HepG2 (cell line): ENCODE data around the gene MTF2. TPM values are rescaled to one million over a fixed set of nuclear protein-coding genes. Genes with fewer than 3 reads are reported as not detected.

Experiments
- ATAC-seq: fragments of 200-7000 bp; cut with Tn5 transposase; 3 replicates; pipeline ENCODE4 v1.9.1; 2020; ENCODE audit warnings: mild to moderate bottlenecking, moderate library complexity
- BruUV-seq: library from RNA; stranded (reverse); fragments of 400-500 nt; replicated peaks from 2 replicates; lab custom pipeline; 2021; lab: Mats Ljungman, UMichigan
- CTCF ChIA-PET: fragments of 300-600 bp; formaldehyde crosslinking; extraction: SDS; loops from one replicate; lab custom pipeline; 2021; ENCODE audit warnings: low total read pairs, inconsistent platforms, low intra/inter-chr PET ratio; lab: Yijun Ruan, JAX
- POLR2A ChIA-PET: fragments of 350-600 bp; sonication (Branson Sonifier 250); formaldehyde crosslinking; loops from one replicate; lab custom pipeline; 2020; ENCODE audit warnings: antibody characterized with exemption, inconsistent platforms; lab: Yijun Ruan, JAX
- DNase-seq: peaks from one replicate; pipeline ENCODE4 v3.0.0-alpha.2; 2015; ENCODE audit warnings: low spot score
- FAIRE-seq: peaks from 3 replicates; lab custom pipeline; 2011; peaks lifted over from hg19 to GRCh38; lab: Jason Lieb, UNC
- H2AFZ ChIP-seq: one replicate; pipeline ENCODE4 v1.6.1; 2011; ENCODE audit warnings: low read length, inconsistent platforms
- H3K27ac ChIP-seq: fragments of 300-600 bp; 3 replicates; pipeline ENCODE4 v1.8.0; 2011; ENCODE audit warnings: mixed run types, mild to moderate bottlenecking, mixed read lengths, low read length, inconsistent platforms; ENCODE audit not compliant: insufficient read depth; ENCODE audit errors: extremely low read length
- H3K27me3 ChIP-seq, 2 experiments: fragments of 200-600 bp in 1 of 2; 2 replicates in 1 of 2; 3 replicates in 1 of 2; pipeline versions ENCODE4 v1.6.0 to v1.8.0; 2011; ENCODE audit warnings: low read length in 2 of 2, mild to moderate bottlenecking in 2 of 2, moderate library complexity in 2 of 2, inconsistent platforms in 1 of 2; ENCODE audit not compliant: insufficient read depth in 2 of 2, control insufficient read depth in 1 of 2
- H3K36me3 ChIP-seq, 2 experiments: fragments of 200-600 bp in 1 of 2; replicated peaks in 1 of 2; 2 replicates in 1 of 2; 3 replicates in 1 of 2; pipeline versions ENCODE4 v1.5.1 to v1.8.0; 2011; ENCODE audit warnings: low read length in 2 of 2, inconsistent platforms in 1 of 2; ENCODE audit not compliant: insufficient read depth in 2 of 2, control insufficient read depth in 1 of 2
- H3K4me1 ChIP-seq: 2 replicates; pipeline ENCODE4 v1.5.1; 2012; ENCODE audit warnings: low read length, inconsistent platforms; ENCODE audit not compliant: insufficient read depth
- H3K4me2 ChIP-seq: 2 replicates; pipeline ENCODE4 v1.6.0; 2011; ENCODE audit warnings: low read depth, low read length, inconsistent platforms
- H3K4me3 ChIP-seq, 3 experiments: fragments of 200-600 bp in 1 of 3; sonication (generic), shearing (Covaris generic) in 1 of 3; replicated peaks in 1 of 3; 2 replicates each; pipeline ENCODE4 v1.5.1; 2011 to 2016; ENCODE audit warnings: low read length in 3 of 3, inconsistent platforms in 2 of 3, low read depth in 2 of 3, mild to moderate bottlenecking in 2 of 3, control low read depth in 1 of 3, mixed read lengths in 1 of 3; ENCODE audit not compliant: insufficient read depth in 1 of 3
- H3K79me2 ChIP-seq: one replicate; pipeline ENCODE4 v1.6.1; 2011; ENCODE audit warnings: low read length, inconsistent platforms; ENCODE audit not compliant: insufficient read depth
- H3K9ac ChIP-seq: 2 replicates; pipeline ENCODE4 v1.6.0; 2011; ENCODE audit warnings: mild to moderate bottlenecking, low read depth, low read length, inconsistent platforms; ENCODE audit not compliant: insufficient read depth
- H3K9me3 ChIP-seq: 2 replicates; pipeline ENCODE4 v1.5.1; 2012; ENCODE audit warnings: mild to moderate bottlenecking, low read length
- H4K20me1 ChIP-seq: 2 replicates; pipeline ENCODE4 v1.6.0; 2011; ENCODE audit warnings: inconsistent platforms, mild to moderate bottlenecking, low read length, moderate library complexity; ENCODE audit not compliant: insufficient read depth
- RARG ChIP-seq: sonication (generic); formaldehyde crosslinking; IDR thresholded peaks from 2 replicates; pipeline ENCODE4 v1.4.0; 2020; ENCODE audit warnings: low read depth, mild to moderate bottlenecking, missing genetic modification reagents
- ZNF616 ChIP-seq: sonication (generic); formaldehyde crosslinking; IDR thresholded peaks from 2 replicates; pipeline ENCODE4 v1.5.0; 2020; ENCODE audit warnings: low read depth, mild to moderate bottlenecking, missing genetic modification reagents
- ZNF747 ChIP-seq: sonication (generic); formaldehyde crosslinking; IDR thresholded peaks from 2 replicates; pipeline ENCODE4 v1.8.1; 2023; ENCODE audit warnings: missing genetic modification reagents, mild to moderate bottlenecking, borderline replicate concordance
- ZNF816 ChIP-seq: sonication (generic); formaldehyde crosslinking; IDR thresholded peaks from 2 replicates; pipeline ENCODE4 v1.8.0; 2022; ENCODE audit warnings: missing genetic modification reagents, mild to moderate bottlenecking, borderline replicate concordance
- ZNF878 ChIP-seq: sonication (generic); formaldehyde crosslinking; IDR thresholded peaks from 2 replicates; pipeline ENCODE4 v1.8.1; 2023; ENCODE audit warnings: mild to moderate bottlenecking, missing genetic modification reagents, moderate library complexity
- WGBS: methylation state at CpG from one replicate; pipeline ENCODE4 v1.1.6; 2017; ENCODE audit warnings: low lambda C conversion rate; 5-methylcytosine and 5-hydroxymethylcytosine counted together
- in situ Hi-C: cut with HindIII; loops from 2 replicates; pipeline ENCODE4 v1.10.0; 2017; ENCODE audit warnings: low pct_unique_long_range_greater_than_20kb; ENCODE audit not compliant: extremely low pct_ligation_motif_present
- intact Hi-C: fragments of 100-400 bp; cut with micrococcal nuclease; formaldehyde crosslinking; loops from one replicate; pipeline ENCODE4 v1.10.0; 2022; ENCODE audit not compliant: unreplicated experiment
- polyA plus RNA-seq, 8 experiments: library from polyadenylated mRNA; depleted of rRNA in 3 of 8; stranded (reverse) in 7 of 8; unstranded in 1 of 8; fragments of >200 nt; fragmentation: Illumina TruSeq in 4 of 8; extraction: Trizol in 4 of 8; gene quantifications; 2 replicates each; pipeline versions ENCODE4 v1.2.1 to v1.2.3, GENCODE V29; 2011 to 2016; ENCODE audit warnings: low read depth in 4 of 8, missing spikeins in 1 of 8, mixed read lengths in 1 of 8; ENCODE audit not compliant: insufficient read depth in 1 of 8
- total RNA-seq, 5 experiments: library from RNA; depleted of rRNA; stranded (reverse); fragments of >200 nt; fragmentation: Illumina TruSeq; extraction: Trizol; gene quantifications; 2 replicates each; pipeline ENCODE4 v1.2.3, GENCODE V29; 2016; ENCODE audit warnings: low read depth in 1 of 5
- TF ChIP-seq, protein P1 (sequence below): sonication (generic); formaldehyde crosslinking; IDR thresholded peaks from 2 replicates; pipeline ENCODE4 v1.9.0; 2021; ENCODE audit warnings: mild to moderate bottlenecking, missing genetic modification reagents
- TF ChIP-seq, protein P2 (sequence below): sonication (generic); formaldehyde crosslinking; IDR thresholded peaks from 2 replicates; pipeline ENCODE4 v1.4.0; 2020; ENCODE audit warnings: missing genetic modification reagents

Gene MTF2
- total and polyA plus RNA-seq, 2 of the 13 experiments (the other 11 are each of a cell fraction or from before 2014, with no cell fraction given), result 48.7 to 53.9 TPM

DNA sequence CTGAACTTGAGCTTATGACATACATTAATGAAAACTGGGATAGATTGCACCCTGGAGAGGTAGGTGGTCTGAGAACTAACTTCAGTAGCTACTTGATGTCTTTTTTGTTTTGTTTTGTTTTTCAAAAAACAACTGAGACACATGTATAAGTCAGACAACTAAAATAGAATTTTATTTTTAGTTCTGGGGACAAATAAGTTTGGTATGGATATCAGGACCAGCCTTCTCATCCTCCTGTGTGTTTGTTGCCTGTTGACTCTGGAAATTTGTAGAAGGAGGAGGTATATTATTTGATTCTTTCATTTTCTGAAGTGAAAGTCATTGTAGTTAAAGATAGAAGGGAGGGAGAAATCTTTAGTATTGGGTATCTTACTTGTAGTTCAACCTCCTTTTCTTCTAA, 41.5 kb downstream of the MTF2 start (continued):
- TF ChIP-seq, protein P1, sequence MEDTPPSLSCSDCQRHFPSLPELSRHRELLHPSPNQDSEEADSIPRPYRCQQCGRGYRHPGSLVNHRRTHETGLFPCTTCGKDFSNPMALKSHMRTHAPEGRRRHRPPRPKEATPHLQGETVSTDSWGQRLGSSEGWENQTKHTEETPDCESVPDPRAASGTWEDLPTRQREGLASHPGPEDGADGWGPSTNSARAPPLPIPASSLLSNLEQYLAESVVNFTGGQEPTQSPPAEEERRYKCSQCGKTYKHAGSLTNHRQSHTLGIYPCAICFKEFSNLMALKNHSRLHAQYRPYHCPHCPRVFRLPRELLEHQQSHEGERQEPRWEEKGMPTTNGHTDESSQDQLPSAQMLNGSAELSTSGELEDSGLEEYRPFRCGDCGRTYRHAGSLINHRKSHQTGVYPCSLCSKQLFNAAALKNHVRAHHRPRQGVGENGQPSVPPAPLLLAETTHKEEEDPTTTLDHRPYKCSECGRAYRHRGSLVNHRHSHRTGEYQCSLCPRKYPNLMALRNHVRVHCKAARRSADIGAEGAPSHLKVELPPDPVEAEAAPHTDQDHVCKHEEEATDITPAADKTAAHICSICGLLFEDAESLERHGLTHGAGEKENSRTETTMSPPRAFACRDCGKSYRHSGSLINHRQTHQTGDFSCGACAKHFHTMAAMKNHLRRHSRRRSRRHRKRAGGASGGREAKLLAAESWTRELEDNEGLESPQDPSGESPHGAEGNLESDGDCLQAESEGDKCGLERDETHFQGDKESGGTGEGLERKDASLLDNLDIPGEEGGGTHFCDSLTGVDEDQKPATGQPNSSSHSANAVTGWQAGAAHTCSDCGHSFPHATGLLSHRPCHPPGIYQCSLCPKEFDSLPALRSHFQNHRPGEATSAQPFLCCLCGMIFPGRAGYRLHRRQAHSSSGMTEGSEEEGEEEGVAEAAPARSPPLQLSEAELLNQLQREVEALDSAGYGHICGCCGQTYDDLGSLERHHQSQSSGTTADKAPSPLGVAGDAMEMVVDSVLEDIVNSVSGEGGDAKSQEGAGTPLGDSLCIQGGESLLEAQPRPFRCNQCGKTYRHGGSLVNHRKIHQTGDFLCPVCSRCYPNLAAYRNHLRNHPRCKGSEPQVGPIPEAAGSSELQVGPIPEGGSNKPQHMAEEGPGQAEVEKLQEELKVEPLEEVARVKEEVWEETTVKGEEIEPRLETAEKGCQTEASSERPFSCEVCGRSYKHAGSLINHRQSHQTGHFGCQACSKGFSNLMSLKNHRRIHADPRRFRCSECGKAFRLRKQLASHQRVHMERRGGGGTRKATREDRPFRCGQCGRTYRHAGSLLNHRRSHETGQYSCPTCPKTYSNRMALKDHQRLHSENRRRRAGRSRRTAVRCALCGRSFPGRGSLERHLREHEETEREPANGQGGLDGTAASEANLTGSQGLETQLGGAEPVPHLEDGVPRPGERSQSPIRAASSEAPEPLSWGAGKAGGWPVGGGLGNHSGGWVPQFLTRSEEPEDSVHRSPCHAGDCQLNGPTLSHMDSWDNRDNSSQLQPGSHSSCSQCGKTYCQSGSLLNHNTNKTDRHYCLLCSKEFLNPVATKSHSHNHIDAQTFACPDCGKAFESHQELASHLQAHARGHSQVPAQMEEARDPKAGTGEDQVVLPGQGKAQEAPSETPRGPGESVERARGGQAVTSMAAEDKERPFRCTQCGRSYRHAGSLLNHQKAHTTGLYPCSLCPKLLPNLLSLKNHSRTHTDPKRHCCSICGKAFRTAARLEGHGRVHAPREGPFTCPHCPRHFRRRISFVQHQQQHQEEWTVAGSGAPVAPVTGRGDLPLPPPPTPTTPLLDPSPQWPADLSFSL (CRISPR knock-in tag), result no peak
- TF ChIP-seq ZNF816 (CRISPR knock-in tag), result no peak

DNA sequence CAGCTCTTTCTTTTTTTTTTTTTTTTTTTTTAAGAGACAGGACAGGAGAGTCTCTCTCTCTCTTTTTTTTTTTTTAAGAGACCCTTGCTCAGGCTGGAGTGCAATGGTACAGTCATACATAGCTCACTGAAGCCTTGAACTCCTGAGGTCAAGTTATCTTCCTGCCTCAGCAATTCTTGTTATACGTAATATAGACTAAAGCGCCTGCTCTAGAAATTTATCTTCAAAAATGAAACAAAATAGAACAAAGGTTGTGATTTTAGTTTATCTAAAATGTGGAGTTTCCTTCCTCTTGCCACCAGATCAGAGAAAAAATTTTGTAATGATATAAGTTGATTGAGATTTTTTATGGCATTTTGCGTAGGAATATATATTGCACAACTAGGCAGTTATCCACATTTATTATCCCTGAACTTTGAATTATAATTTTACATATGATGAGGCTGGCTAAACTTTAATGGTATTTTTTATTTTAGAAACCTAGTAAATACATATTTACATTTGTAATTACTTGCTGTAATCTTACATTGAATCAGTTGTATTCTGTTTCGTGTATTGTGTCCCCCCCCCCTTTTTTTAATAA, 44.2 kb downstream of the MTF2 start:
- Histone ChIP-seq H4K20me1 (no peaks in the 10 kb centered on the region), H3K4me3 (no peak overlapping the region), H3K4me2 (no peak overlapping the region), H3K9ac (no peak overlapping the region), H3K79me2 (no peaks in the 10 kb centered on the region), H3K27ac (no peak overlapping the region), H3K36me3 (peaks cover 5 to 25% of the 10 kb centered on the region in 2 experiments), H2AFZ (no peak overlapping the region), H3K9me3 (no peaks in the 10 kb centered on the region), H3K27me3 (no peaks in the 10 kb centered on the region), H3K4me1 (no peaks in the 10 kb centered on the region)
- BruUV-seq, result no TSS peak
- intact Hi-C loops, result no loop called here
- CTCF ChIA-PET, result no interaction called here
- ATAC-seq (no peak), FAIRE-seq (no peak), DNase-seq (no peak)
- POLR2A ChIA-PET, result interaction anchor here (0.6 kb wide), 1 partner anchor 222 kb away, joined by 3 read pairs; no protein-coding TSS in a partner anchor
- TF ChIP-seq RARG (CRISPR knock-in tag) (no peak), ZNF747 (CRISPR knock-in tag) (no peak), ZNF616 (CRISPR knock-in tag) (no peak), ZNF878 (CRISPR knock-in tag) (no peak)
- TF ChIP-seq, protein P2, sequence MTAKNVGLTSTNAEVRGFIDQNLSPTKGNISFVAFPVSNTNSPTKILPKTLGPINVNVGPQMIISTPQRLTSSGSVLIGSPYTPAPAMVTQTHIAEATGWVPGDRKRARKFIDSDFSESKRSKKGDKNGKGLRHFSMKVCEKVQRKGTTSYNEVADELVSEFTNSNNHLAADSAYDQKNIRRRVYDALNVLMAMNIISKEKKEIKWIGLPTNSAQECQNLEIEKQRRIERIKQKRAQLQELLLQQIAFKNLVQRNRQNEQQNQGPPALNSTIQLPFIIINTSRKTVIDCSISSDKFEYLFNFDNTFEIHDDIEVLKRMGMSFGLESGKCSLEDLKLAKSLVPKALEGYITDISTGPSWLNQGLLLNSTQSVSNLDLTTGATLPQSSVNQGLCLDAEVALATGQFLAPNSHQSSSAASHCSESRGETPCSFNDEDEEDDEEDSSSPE, result no peak
- in situ Hi-C loops, result no loop called here
- 99% methylated on average over 4 of the region's 4 CpGs for WGBS
